CD4-positive, alpha-beta T cell treated with Interleukin-12 subunit alpha and Interleukin-12 subunit beta, for 1 hour (primary cell): ENCODE measurements around the gene MCOLN3.
"Not testable (repeated sequence)": the region's sequence is repeated elsewhere in the genome, so short reads cannot be mapped to it uniquely, and the experiment has no call there.

Experiments
- DNase-seq: peaks from one replicate; pipeline ENCODE4 v3.0.0-alpha.2; 2020

The MCOLN3 gene

GRCh38 chr1:84988588-84988987 is 59.7 kb downstream of the MCOLN3 start:
- DNase-seq: no peak

DNA sequence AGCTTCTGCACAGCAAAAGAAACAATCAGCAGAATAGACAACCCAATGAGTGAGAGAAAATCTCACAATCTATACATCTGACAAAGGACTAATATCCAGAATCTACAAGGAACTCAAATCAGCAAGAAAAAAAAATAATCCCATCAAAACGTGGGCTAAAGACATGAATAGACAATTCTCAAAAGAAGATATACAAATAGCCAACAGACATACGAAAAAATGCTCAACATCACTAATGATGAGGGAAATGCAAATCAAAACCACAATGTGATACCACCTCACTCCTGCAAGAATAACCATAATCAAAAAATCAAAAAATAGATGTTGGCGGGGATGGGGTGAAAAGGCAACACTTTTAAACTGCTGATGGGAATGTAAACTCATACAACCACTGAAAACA is 61.7 kb downstream of the MCOLN3 start:
- not testable (repeated sequence) for DNase-seq

DNA sequence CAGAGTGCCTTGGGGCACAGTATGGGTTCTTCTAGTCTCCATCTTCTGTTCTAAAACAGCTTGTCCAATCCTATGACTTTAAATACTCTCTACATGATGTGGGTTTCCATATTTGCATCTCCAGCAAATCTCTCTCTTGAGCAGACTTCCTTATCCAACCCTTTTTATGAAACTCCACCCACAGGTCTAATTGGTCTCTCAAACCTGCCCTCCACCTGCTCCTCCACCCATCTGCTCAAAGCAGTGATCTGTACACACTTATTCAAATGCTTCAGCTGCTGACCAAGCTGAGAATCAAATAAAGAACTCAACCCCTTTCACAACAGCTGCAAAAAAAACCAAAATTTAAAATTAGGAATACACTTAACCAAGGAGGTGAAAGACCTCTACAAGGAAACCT is 62.9 kb downstream of the MCOLN3 start:
- DNase-seq: no peak

GRCh38 chr1:84982395-84982794 is 65.9 kb downstream of the MCOLN3 start:
- no peak for DNase-seq

DNA sequence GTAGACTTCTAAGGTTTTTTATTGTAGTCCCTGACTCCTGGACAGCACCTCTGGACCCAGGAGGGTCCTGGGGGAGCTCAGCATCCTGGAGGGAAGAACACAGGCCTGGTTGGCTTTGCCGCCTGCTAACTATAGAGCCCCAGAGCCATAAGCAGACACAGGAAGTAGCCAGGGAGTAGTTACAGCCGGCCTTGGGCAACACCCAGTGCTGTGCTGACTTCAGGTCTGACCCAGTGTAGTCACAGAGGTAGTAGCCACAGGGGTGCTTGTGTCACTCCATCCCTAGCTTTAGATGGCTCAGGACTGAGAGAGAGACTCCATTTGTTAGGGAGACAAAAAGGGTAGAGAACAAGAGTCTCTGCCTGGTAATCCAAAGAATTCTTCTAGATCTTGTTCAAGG is 73.3 kb downstream of the MCOLN3 start:
- DNase-seq: no peak

DNA sequence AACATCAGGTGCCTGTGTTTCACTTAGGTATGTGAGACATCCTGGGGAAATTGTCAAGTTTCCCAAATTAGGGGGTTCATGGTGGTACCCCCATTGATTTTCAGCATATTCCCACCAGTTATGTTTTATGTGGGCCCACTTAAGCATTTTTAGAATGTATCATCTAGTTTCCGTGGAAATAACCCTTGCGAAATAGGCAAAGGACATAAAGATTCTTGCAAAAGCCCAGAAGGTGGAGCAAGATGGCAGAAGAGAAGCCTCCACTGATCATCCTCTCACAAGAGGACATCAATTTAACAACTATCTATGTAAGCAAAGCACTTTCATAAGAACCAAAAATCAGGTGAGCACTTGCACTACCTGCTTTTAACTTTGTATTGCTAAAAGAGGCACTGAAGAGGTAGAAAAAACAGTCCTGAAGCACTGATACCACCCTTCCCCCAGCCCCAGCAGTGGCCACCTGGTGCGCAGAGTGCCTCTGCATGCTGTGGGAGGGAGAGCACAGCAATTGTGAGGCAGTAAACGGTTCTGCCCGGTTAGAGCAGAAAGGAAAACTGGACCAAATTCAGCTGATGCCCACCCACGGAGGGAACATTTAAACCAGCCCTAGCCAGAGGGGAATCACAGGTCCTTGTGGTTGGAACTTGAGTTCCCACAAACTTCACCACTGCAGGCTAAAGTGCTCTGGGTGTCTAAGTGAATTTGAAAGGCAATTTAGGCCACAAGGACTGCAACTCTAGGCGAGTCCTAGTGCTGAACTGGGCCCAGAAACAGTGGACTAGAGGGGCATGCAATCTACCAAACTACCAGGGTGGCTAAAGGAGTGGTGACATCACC is 74.6 kb downstream of the MCOLN3 start:
- no peak for DNase-seq

DNA sequence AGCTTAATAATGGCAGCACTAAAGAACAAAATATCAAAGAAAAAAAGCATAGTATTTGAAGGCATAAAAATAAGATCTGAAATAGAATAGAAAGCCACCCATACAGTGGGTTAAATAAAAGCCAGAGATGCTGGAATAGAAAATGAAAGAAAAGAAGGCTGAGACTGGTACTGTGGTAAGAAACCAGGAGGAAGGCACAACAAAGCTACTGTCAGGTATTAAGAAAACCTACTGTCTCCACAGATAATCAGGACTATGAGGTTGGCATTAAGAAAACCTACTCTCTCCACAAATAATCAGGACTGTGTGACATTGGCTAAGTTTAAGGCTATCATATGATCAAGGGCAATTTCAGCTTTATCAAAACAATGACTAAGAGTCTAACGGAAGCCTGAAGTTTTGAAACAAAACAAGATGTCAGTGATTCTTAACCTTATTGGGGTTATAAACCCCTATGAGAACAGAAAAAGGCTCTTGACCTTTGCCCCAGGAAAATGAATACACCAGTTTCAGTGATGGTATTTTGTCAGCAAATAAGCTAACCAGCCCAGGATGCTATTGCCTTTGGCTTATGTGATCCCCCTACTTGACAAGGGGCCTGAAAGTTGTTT is 75.8 kb downstream of the MCOLN3 start:
- DNase-seq: no peak

GRCh38 chr1:84971957-84972356 is 76.3 kb downstream of the MCOLN3 start:
- no peak for DNase-seq

DNA sequence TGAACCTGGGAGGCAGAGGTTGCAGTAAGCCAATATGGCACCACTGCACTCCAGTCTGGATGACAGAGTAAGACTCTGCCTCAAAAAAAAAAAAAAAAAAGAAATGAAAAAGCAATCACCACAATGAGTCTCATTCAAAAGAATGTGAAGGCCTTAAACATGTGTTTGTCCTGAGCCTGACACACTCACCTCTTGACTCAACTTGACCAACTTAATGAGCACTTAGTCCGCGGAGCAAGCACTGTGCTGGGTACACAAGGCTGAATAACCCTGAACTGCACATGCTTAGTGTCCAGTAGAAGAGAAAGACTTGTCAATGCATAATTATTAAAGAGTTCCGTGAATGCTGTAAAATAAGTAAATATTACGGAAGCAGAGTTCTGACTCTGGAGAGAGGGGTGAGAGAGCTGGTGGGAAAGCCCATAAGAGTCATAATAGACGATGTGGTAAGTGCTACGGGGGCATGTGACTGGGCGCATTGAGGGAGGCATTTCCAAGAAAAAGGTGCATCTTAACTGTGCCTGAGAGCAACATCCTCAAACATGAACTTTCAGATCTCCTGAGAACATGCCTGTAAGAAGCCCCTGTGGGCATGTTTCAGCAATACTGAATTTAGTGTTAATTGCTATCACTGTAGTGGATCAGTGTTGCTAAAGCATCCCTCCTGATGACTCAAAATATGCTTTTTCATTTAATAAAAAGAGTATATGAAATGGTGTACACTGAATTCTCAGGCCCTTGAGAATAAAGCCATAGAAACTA is 78.6 kb downstream of the MCOLN3 start:
- DNase-seq: no peak

DNA sequence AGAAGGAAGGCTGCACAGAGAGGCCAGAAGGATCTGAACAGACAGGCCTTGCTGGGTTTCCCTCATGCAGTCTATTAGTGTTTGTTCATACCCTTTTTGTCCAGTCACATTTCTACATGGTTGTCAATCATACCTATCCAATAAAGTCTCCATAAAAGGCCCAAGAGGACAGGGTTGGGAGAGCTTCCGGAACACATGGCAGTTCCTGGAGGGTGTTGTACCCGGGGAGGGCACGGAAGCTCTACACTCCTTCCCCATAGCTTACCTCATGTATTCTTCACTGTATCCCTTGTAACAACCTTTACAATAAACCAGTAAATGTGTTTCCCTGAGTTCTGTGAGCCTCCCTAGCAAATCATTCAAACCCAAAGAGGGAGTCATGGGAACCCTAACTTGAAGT is 79.4 kb downstream of the MCOLN3 start:
- DNase-seq: no peak

GRCh38 chr1:84968101-84968500 is 80.2 kb downstream of the MCOLN3 start:
- no peak for DNase-seq
